GM23338 (cell line): ENCODE data around the gene PPP1R15B. TPM values are rescaled to one million over a fixed set of nuclear protein-coding genes. Genes with fewer than 3 reads are reported as not detected.

Source experiments
- ATAC-seq: fragments of 200-7000 bp; cut with Tn5 transposase; 3 replicates; pipeline ENCODE4 v1.9.1; 2020
- DNase-seq: peaks from one replicate; pipeline ENCODE4 v3.0.0-alpha.2; 2015; ENCODE audit warnings: low spot score
- H2AFZ ChIP-seq: fragments of 200-600 bp; sonication (generic); 2 replicates; pipeline ENCODE4 v1.8.0; 2016; ENCODE audit warnings: antibody characterized with exemption, mild to moderate bottlenecking, moderate library complexity
- H3F3A ChIP-seq: fragments of 200-600 bp; sonication (generic); replicated peaks from 2 replicates; pipeline ENCODE4 v1.8.0; 2017; ENCODE audit warnings: antibody characterized with exemption, mixed run types, low read depth
- H3K27ac ChIP-seq: fragments of 200-600 bp; sonication (generic); 2 replicates; pipeline ENCODE4 v1.6.1; 2016; ENCODE audit warnings: low read depth
- H3K27me3 ChIP-seq: fragments of 200-600 bp; sonication (generic); 2 replicates; pipeline ENCODE4 v1.8.0; 2016; ENCODE audit warnings: mild to moderate bottlenecking, mixed run types, moderate library complexity; ENCODE audit not compliant: insufficient read depth
- H3K36me3 ChIP-seq: fragments of 200-600 bp; sonication (generic); 2 replicates; pipeline ENCODE4 v1.8.0; 2016; ENCODE audit warnings: mild to moderate bottlenecking; ENCODE audit not compliant: insufficient read depth
- H3K4me1 ChIP-seq: fragments of 200-600 bp; sonication (generic); 2 replicates; pipeline ENCODE4 v1.8.0; 2016; ENCODE audit warnings: mild to moderate bottlenecking, moderate library complexity; ENCODE audit not compliant: insufficient read depth
- H3K4me2 ChIP-seq: fragments of 200-600 bp; sonication (generic); 2 replicates; pipeline ENCODE4 v1.7.1; 2017; ENCODE audit warnings: mixed run types
- H3K4me3 ChIP-seq: fragments of 200-600 bp; sonication (generic); 2 replicates; pipeline ENCODE4 v1.6.1; 2016; ENCODE audit warnings: mixed run types
- H3K79me2 ChIP-seq: fragments of 200-600 bp; sonication (generic); replicated peaks from 2 replicates; pipeline ENCODE4 v1.8.0; 2017; ENCODE audit warnings: mild to moderate bottlenecking; ENCODE audit not compliant: insufficient read depth
- H3K9me2 ChIP-seq: fragments of 200-600 bp; sonication (generic); 2 replicates; pipeline ENCODE4 v1.8.0; 2017; ENCODE audit not compliant: insufficient read depth
- H4K20me1 ChIP-seq: fragments of 200-600 bp; sonication (generic); replicated peaks from 2 replicates; pipeline ENCODE4 v1.8.0; 2017; ENCODE audit warnings: mild to moderate bottlenecking; ENCODE audit not compliant: insufficient read depth
- H3K27ac Mint-ChIP-seq: 2 replicates; pipeline ENCODE4 v1.8.0; 2020; ENCODE audit warnings: inconsistent platforms, mild to moderate bottlenecking, moderate library complexity, mixed read lengths
- H3K27me3 Mint-ChIP-seq: 3 replicates; pipeline ENCODE4 v1.8.0; 2022; ENCODE audit warnings: low read depth, mild to moderate bottlenecking, moderate library complexity, mixed read lengths, inconsistent platforms; ENCODE audit not compliant: insufficient read depth, poor library complexity
- H3K36me3 Mint-ChIP-seq: 3 replicates; pipeline ENCODE4 v1.8.0; 2021; ENCODE audit warnings: low read depth, mild to moderate bottlenecking, inconsistent platforms, moderate library complexity, mixed read lengths
- H3K4me1 Mint-ChIP-seq: 3 replicates; pipeline ENCODE4 v1.8.0; 2020; ENCODE audit warnings: mild to moderate bottlenecking, inconsistent platforms, mixed read lengths
- H3K4me3 Mint-ChIP-seq: 3 replicates; pipeline ENCODE4 v1.8.0; 2021; ENCODE audit warnings: moderate library complexity, mild to moderate bottlenecking, inconsistent platforms, mixed read lengths
- H3K9me3 Mint-ChIP-seq: 3 replicates; pipeline ENCODE4 v1.8.0; 2020; ENCODE audit warnings: moderate library complexity, mild to moderate bottlenecking, inconsistent platforms, mixed read lengths
- CREB1 ChIP-seq: fragments of 250-450 bp; sonication (Bioruptor Pico); IDR thresholded peaks from 2 replicates; pipeline ENCODE4 v1.5.0; 2020; ENCODE audit warnings: low read depth, mild to moderate bottlenecking, moderate library complexity
- EZH2 ChIP-seq: fragments of 200-600 bp; sonication (generic); IDR thresholded peaks from one replicate; pipeline ENCODE4 v1.8.0; 2017; ENCODE audit warnings: antibody characterized with exemption, mild to moderate bottlenecking, low read depth; ENCODE audit not compliant: unreplicated experiment
- EZH2phosphoT487 ChIP-seq: fragments of 200-600 bp; sonication (generic); IDR thresholded peaks from one replicate; pipeline ENCODE4 v1.8.1; 2018; ENCODE audit warnings: antibody characterized with exemption; ENCODE audit not compliant: unreplicated experiment
- NANOG ChIP-seq: IDR thresholded peaks from 2 replicates; pipeline ENCODE4 v1.6.1; 2016; ENCODE audit warnings: antibody characterized with exemption, borderline replicate concordance
- POLR2AphosphoS5 ChIP-seq: IDR thresholded peaks from 2 replicates; pipeline ENCODE4 v1.6.1; 2016; ENCODE audit warnings: antibody characterized with exemption, low read depth
- STAT1 ChIP-seq: IDR thresholded peaks from one replicate; pipeline ENCODE4 v1.6.1; 2016; ENCODE audit warnings: antibody characterized with exemption; ENCODE audit not compliant: unreplicated experiment
- ZNF114 ChIP-seq: fragments of 250-450 bp; sonication (Bioruptor Pico); IDR thresholded peaks from 2 replicates; pipeline ENCODE4 v1.5.0; 2020; ENCODE audit warnings: mild to moderate bottlenecking, moderate library complexity
- polyA plus RNA-seq: library from polyadenylated mRNA; unstranded; fragments of >200 nt; fragmentation: Nextera tagmentation; extraction: Ambion mirVana; gene quantifications from 2 replicates; pipeline ENCODE4 v1.2.1, GENCODE V29; 2016
- total RNA-seq: library from RNA; depleted of rRNA; stranded (reverse); fragments of >200 nt; shearing (Covaris generic); gene quantifications from 2 replicates; pipeline ENCODE4 v1.2.3, GENCODE V29; 2014
- TF ChIP-seq, protein P1 (sequence below): fragments of 250-450 bp; sonication (Bioruptor Pico); IDR thresholded peaks from 2 replicates; pipeline ENCODE4 v1.5.0; 2020; ENCODE audit warnings: mild to moderate bottlenecking, moderate library complexity
- TF ChIP-seq, protein P2 (sequence below): IDR thresholded peaks from 2 replicates; pipeline ENCODE4 v1.6.1; 2016; ENCODE audit warnings: antibody characterized with exemption
- TF ChIP-seq, protein P3 (sequence below), 2 experiments: fragments of 200-600 bp in 1 of 2; sonication (generic) in 1 of 2; conservative IDR thresholded peaks; 2 replicates each; pipeline versions ENCODE4 v1.5.1 to v1.6.1; 2016 to 2017; ENCODE audit warnings: antibody characterized with exemption in 2 of 2, low read depth in 2 of 2, mild to moderate bottlenecking in 2 of 2, moderate library complexity in 1 of 2

PPP1R15B gene
- total and polyA plus RNA-seq, 2 experiments from 2014 or later: 17.3 to 64.3 TPM

DNA sequence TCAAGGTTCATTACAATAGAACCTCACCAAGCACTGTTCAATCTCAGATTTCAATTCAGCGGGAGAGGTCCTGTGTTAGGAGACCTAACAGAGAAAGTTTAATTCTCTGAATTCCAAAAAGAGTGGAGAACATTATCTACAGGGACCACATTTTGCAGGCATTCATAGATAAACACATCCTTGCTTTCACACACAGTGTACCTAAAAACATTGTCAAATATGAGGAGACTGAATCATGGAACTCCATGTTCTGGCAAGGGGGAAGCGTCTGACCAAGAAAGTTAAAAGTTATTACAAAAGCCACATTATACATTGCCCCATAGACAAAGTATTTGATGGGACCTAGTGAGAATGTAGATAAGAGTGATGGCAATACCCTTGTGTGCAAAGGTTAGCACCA is 21.1 kb upstream of the PPP1R15B start:
- H3K4me1 ChIP-seq: no peaks in the 10 kb centered on the region
- Mint-ChIP-seq H3K36me3 (peaks cover 32% of the 10 kb centered on the region), H3K4me3 (no peak overlapping the region), H3K27me3 (no peaks in the 10 kb centered on the region), H3K4me1 (no peaks in the 10 kb centered on the region), H3K9me3 (no peaks in the 10 kb centered on the region), H3K27ac (no peak overlapping the region)
- H3K4me2 ChIP-seq: no peak overlapping the region
- H3K27ac ChIP-seq: no peak overlapping the region
- peaks cover 4% of the 10 kb centered on the region; the same call in 1 of the 2 replicates for H3F3A ChIP-seq
- H3K36me3 ChIP-seq: no peaks in the 10 kb centered on the region; the same call in 1 of the 2 replicates
- H3K79me2 ChIP-seq: no peaks in the 10 kb centered on the region
- TF ChIP-seq NANOG (no peak), POLR2AphosphoS5 (no peak), EZH2 (no peak), ZNF114 (CRISPR knock-in tag) (no peak), CREB1 (no peak), STAT1 (no peak), EZH2phosphoT487 (no peak)
- TF ChIP-seq, protein P1, sequence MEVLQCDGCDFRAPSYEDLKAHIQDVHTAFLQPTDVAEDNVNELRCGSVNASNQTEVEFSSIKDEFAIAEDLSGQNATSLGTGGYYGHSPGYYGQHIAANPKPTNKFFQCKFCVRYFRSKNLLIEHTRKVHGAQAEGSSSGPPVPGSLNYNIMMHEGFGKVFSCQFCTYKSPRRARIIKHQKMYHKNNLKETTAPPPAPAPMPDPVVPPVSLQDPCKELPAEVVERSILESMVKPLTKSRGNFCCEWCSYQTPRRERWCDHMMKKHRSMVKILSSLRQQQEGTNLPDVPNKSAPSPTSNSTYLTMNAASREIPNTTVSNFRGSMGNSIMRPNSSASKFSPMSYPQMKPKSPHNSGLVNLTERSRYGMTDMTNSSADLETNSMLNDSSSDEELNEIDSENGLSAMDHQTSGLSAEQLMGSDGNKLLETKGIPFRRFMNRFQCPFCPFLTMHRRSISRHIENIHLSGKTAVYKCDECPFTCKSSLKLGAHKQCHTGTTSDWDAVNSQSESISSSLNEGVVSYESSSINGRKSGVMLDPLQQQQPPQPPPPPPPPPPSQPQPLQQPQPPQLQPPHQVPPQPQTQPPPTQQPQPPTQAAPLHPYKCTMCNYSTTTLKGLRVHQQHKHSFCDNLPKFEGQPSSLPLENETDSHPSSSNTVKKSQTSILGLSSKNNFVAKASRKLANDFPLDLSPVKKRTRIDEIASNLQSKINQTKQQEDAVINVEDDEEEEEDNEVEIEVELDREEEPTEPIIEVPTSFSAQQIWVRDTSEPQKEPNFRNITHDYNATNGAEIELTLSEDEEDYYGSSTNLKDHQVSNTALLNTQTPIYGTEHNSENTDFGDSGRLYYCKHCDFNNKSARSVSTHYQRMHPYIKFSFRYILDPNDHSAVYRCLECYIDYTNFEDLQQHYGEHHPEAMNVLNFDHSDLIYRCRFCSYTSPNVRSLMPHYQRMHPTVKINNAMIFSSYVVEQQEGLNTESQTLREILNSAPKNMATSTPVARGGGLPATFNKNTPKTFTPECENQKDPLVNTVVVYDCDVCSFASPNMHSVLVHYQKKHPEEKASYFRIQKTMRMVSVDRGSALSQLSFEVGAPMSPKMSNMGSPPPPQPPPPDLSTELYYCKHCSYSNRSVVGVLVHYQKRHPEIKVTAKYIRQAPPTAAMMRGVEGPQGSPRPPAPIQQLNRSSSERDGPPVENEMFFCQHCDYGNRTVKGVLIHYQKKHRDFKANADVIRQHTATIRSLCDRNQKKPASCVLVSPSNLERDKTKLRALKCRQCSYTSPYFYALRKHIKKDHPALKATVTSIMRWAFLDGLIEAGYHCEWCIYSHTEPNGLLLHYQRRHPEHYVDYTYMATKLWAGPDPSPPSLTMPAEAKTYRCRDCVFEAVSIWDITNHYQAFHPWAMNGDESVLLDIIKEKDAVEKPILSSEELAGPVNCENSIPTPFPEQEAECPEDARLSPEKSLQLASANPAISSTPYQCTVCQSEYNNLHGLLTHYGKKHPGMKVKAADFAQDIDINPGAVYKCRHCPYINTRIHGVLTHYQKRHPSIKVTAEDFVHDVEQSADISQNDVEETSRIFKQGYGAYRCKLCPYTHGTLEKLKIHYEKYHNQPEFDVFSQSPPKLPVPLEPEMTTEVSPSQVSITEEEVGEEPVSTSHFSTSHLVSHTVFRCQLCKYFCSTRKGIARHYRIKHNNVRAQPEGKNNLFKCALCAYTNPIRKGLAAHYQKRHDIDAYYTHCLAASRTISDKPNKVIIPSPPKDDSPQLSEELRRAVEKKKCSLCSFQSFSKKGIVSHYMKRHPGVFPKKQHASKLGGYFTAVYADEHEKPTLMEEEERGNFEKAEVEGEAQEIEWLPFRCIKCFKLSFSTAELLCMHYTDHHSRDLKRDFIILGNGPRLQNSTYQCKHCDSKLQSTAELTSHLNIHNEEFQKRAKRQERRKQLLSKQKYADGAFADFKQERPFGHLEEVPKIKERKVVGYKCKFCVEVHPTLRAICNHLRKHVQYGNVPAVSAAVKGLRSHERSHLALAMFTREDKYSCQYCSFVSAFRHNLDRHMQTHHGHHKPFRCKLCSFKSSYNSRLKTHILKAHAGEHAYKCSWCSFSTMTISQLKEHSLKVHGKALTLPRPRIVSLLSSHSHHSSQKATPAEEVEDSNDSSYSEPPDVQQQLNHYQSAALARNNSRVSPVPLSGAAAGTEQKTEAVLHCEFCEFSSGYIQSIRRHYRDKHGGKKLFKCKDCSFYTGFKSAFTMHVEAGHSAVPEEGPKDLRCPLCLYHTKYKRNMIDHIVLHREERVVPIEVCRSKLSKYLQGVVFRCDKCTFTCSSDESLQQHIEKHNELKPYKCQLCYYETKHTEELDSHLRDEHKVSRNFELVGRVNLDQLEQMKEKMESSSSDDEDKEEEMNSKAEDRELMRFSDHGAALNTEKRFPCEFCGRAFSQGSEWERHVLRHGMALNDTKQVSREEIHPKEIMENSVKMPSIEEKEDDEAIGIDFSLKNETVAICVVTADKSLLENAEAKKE: no peak
- TF ChIP-seq, protein P2, sequence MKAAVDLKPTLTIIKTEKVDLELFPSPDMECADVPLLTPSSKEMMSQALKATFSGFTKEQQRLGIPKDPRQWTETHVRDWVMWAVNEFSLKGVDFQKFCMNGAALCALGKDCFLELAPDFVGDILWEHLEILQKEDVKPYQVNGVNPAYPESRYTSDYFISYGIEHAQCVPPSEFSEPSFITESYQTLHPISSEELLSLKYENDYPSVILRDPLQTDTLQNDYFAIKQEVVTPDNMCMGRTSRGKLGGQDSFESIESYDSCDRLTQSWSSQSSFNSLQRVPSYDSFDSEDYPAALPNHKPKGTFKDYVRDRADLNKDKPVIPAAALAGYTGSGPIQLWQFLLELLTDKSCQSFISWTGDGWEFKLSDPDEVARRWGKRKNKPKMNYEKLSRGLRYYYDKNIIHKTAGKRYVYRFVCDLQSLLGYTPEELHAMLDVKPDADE: no peak
- TF ChIP-seq, protein P3, sequence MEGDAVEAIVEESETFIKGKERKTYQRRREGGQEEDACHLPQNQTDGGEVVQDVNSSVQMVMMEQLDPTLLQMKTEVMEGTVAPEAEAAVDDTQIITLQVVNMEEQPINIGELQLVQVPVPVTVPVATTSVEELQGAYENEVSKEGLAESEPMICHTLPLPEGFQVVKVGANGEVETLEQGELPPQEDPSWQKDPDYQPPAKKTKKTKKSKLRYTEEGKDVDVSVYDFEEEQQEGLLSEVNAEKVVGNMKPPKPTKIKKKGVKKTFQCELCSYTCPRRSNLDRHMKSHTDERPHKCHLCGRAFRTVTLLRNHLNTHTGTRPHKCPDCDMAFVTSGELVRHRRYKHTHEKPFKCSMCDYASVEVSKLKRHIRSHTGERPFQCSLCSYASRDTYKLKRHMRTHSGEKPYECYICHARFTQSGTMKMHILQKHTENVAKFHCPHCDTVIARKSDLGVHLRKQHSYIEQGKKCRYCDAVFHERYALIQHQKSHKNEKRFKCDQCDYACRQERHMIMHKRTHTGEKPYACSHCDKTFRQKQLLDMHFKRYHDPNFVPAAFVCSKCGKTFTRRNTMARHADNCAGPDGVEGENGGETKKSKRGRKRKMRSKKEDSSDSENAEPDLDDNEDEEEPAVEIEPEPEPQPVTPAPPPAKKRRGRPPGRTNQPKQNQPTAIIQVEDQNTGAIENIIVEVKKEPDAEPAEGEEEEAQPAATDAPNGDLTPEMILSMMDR (conservative IDR thresholded peaks at IDR 0.05; ENCODE audit: low read depth in 2 of 2): no peak
- DNase-seq: no peak
- H4K20me1 ChIP-seq: no peaks in the 10 kb centered on the region; the same call in 1 of the 2 replicates
- no peak for ATAC-seq
- no peaks in the 10 kb centered on the region for H3K27me3 ChIP-seq
- no peaks in the 10 kb centered on the region for H3K9me2 ChIP-seq
- H2AFZ ChIP-seq: no peak overlapping the region
- H3K4me3 ChIP-seq: no peak overlapping the region
